Midbrain (tissue), 1 donor: Measurements from ENCODE around the gene E2F2.
"Not testable (repeated sequence)": the region's sequence is repeated elsewhere in the genome, so short reads cannot be mapped to it uniquely, and the experiment has no call there.

Experiments used
- DNase-seq: peaks from one replicate; lab custom pipeline; 2025; lab: John Stamatoyannopoulos, UW

Gene E2F2

GRCh38 chr1:23546897-23547584 is 16.0 kb upstream of the E2F2 start:
- DNase-seq = no peak

- no peak for DNase-seq
Observed at GRCh38 chr1:23545851-23546250, 14.8 kb upstream of the E2F2 start.

- DNase-seq = peak; percentile 71
Observed at GRCh38 chr1:23544444-23545389, 13.7 kb upstream of the E2F2 start.

DNA sequence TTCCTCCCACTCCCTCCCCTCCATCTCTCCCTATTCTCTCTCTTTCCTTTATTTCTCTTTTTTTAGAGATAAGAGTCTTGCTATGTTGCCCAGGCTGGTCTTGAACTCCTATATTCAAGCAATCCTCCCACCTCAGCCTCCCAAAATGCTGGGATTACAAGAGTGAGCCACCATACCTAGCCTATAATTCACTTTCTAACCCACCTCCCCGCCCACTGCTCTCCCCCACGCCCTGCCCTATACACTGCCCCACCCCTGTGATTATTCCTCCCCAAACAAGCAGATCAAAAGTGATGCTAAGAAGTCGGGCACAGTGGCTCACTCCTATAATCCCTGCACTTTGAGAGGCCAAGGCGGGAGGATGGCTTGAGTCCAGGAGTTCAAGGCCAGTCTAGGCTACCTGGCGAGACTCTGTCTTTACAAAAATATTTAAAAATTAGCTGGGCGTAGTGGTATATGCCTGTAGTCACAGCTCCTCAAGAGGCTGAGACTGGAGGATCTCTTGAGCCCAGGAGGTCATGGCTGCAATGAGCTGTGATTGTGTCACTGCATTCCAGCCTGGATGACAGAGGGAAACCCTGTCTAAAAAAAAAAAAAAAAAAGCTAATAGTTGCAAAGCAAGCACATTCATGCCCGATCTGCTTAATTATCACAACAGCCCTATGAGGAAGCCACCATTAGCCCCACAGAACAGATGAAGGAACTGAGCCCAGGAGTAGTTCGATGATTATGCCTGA is 12.8 kb upstream of the E2F2 start:
- no peak for DNase-seq

DNA sequence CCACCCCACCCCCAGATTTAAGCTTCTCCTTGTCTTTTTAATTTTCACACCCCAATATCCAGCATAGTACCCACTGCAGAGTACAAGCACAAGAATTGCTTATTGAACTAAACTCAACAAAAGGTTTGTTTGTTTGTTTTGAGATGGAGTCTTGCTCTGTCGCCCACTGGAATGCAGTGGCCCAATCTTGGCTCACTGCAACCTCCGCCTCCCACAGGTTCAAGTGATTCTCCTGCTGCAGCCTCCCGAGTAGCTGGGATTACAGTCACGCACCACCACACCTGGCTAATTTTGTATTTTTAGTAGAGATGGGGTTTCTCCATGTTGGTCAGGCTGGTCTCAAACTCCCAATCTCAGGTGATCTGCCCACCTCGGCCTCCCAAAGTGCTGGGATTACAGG is 11.9 kb upstream of the E2F2 start:
- DNase-seq = not testable (repeated sequence)

DNA sequence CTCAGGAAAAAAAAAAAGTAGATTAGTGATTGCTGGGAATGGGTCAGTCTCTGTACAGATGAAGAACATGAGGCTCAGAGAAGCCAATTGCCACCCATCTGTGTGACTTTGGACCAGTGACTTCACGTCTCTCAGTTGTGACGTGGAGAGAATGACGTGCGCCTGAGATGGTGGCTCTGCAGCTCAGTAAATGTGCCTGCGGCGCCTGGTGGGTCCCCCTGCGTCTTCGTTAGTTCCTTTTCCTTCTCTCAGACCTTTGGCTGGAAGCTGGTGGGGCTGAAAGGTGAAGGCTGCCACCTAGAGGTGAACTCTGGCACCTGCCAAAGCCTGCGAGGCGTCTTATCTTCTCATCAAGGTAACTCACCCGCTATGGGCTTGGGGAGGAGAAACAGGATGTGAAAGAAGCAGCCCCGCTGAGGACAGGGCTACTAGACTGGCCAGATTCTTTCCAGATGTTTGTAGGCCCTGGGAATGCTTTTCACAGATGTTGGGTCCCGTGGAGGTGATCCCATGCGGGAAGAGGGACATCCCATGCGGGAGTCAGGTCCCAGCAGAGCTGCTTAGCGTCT is 8.7 kb upstream of the E2F2 start:
- DNase-seq = peak; percentile 87

DNA sequence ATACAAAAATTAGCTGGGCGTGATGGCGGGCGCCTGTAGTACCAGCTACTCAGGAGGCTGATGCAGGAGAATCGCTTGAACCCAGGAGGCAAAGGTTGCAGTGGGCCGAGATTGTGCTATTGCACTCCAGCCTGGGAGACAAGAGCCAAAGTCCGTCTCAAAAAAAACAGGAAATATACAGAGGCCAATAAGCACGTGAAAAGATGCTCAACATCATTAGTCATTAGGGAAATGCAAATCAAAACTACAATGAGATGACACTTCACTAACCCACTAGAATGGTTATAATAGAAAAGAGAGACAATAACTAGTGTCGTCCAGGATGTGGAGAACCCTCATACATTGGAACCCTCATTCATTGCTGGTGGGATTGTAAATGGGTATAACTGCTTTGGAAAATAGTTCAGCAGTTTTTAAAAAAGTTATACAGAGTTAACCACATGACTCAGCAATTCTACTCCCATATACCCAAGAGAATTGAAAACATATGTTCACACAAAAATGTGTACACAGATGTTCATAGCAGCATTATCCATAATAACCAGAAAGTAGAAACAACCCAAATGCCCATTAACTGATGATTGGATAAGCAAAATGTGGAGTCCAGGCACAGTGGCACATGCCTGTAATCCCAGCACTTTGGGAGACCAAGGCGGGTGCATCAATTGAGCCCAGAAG is 6.4 kb upstream of the E2F2 start:
- no peak for DNase-seq

- no peak for DNase-seq
Observed at GRCh38 chr1:23533246-23534023, 2.4 kb upstream of the E2F2 start.

- no peak for DNase-seq
Observed at GRCh38 chr1:23531562-23532094, 595 bp upstream of the E2F2 start.

DNA sequence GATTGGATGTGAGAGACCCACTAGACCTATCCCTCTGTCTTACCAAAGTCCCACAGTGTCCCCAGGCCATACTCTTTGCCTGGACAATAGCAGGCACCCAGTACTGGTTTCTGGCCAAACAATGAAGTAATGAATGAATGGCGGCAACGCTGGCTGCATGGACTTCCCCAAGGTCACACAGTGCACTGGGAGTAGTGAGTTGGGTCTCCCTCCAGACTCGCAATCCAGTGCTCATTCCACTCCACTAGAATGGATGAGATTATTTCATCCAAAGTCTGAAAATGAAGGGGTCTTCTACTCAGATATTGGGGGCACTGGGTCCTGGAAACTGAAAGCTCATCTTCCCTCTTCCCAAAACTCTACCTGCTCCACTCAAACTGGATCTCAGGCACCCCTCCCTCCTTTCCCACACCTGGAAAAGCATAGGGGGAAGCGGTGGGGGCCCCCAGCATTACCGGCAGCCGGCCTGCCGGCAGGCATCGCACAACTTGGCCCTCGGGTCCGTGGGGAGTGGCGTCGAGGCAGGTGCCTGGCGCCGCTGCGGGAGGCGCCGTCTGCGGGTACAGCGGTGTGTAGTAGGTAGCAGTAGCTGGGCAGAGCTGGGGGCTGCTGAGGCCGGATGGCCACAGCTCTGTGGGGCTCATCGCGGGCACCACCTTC is 816 bp downstream of the E2F2 start:
- DNase-seq = no peak

GRCh38 chr1:23529146-23530086 is 1.6 kb downstream of the E2F2 start:
- DNase-seq = no peak

GRCh38 chr1:23528250-23528978 is 2.6 kb downstream of the E2F2 start:
- no peak for DNase-seq

- DNase-seq = no peak
Observed at GRCh38 chr1:23527900-23528249, 3.2 kb downstream of the E2F2 start.

DNA sequence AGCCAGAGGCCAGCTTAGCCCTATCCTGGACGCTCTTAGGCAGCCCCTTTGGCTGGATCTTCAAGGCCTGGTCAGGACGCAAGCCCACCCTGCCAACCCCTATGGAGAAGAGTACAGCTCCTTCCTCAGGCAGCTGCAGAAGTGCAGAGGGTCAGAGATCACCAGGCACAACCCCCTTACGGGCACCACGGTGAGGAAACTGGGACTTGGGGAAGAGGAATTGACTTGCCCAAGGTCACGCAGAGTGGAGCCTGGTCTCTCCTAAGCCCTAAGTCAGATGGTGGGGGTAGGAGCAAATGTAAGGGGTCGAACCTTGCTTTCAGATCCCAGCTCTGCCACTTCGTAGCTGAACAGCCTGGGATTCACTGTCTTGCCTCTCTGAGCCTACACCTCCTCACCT is 3.7 kb downstream of the E2F2 start:
- no peak for DNase-seq

- no peak for DNase-seq
Observed at GRCh38 chr1:23526329-23527041, 4.5 kb downstream of the E2F2 start.

GRCh38 chr1:23525558-23526250 is 5.3 kb downstream of the E2F2 start:
- DNase-seq = no peak
